Kidney (tissue), 14 donors: ENCODE measurements around the gene TAF6. TPM values are rescaled to one million over a fixed set of nuclear protein-coding genes. Genes with fewer than 3 reads are reported as not detected.

Experiments
- DNase-seq, 5 donors: peaks; one replicate each; pipeline ENCODE4 v3.0.0-alpha.2; 2013 to 2020
- FAIRE-seq: peaks from 2 replicates; lab custom pipeline; 2012; peaks lifted over from hg19 to GRCh38; lab: Jason Lieb, UNC
- H3K27ac ChIP-seq, 2 donors: one replicate each; pipeline ENCODE4 v1.7.0; 2013; ENCODE audit warnings: low read depth in 2 of 2, low read length in 2 of 2, inconsistent platforms in 1 of 2
- H3K27me3 ChIP-seq: one replicate; pipeline ENCODE4 v1.7.1; 2013; ENCODE audit warnings: low read length, inconsistent platforms; ENCODE audit not compliant: control insufficient read depth, insufficient read depth
- H3K36me3 ChIP-seq, 3 donors: one replicate each; pipeline versions ENCODE4 v1.7.0 to v1.7.1; 2013; ENCODE audit warnings: low read length in 3 of 3, control low read depth in 1 of 3, inconsistent platforms in 1 of 3; ENCODE audit not compliant: insufficient read depth in 3 of 3, control insufficient read depth in 2 of 3
- H3K4me1 ChIP-seq, 3 donors: one replicate each; pipeline versions ENCODE4 v1.7.0 to v1.7.1; 2013; ENCODE audit warnings: low read length in 3 of 3, inconsistent platforms in 1 of 3, low read depth in 1 of 3; ENCODE audit not compliant: control insufficient read depth in 2 of 3, insufficient read depth in 2 of 3
- H3K4me3 ChIP-seq, 3 donors: one replicate each; pipeline versions ENCODE4 v1.7.0 to v1.8.1; 2013; ENCODE audit warnings: low read length in 3 of 3, control low read depth in 1 of 3, inconsistent platforms in 1 of 3
- H3K9ac ChIP-seq, 3 donors: one replicate each; pipeline versions ENCODE4 v1.7.0 to v1.7.1; 2013; ENCODE audit warnings: low read length in 3 of 3, control low read depth in 1 of 3, inconsistent platforms in 1 of 3
- H3K9me3 ChIP-seq, 3 donors: one replicate each; pipeline versions ENCODE4 v1.7.0 to v1.7.1; 2013; ENCODE audit warnings: low read length in 3 of 3, control low read depth in 1 of 3, inconsistent platforms in 1 of 3; ENCODE audit not compliant: control insufficient read depth in 2 of 3, insufficient read depth in 1 of 3
- CTCF ChIP-seq: IDR thresholded peaks from 3 replicates; pipeline ENCODE4 v1.5.1; 2012; ENCODE audit warnings: mild to moderate bottlenecking, moderate library complexity, borderline replicate concordance; ENCODE audit not compliant: insufficient read depth; ENCODE audit errors: extremely low read depth
- intact Hi-C: fragments of 100-400 bp; cut with DNase I; formaldehyde crosslinking; loops from one replicate; pipeline ENCODE4 v1.11.1; 2022
- polyA plus RNA-seq: library from polyadenylated mRNA; stranded (reverse); fragments of 350-450 nt; fragmentation: Illumina TruSeq; extraction: RNeasy Lipid Tissue Mini Kit (QIAGEN cat#74804); gene quantifications from one replicate; pipeline ENCODE4 v1.2.3, GENCODE V29; 2014; ENCODE audit warnings: low read depth, low replicate concordance; ENCODE audit not compliant: insufficient read depth
- total RNA-seq: library from RNA; stranded (reverse); fragmentation: NEBNext Ultra II Directional; extraction: Animal tissue kit (Norgen Biotek cat#: 25700); gene quantifications from one replicate; pipeline ENCODE4 v1.2.1, GENCODE V29; 2021
- donor health status: control.
- donor health status: control.
- donor health status: control.
- donor health status: control.
- donor health status: control.
- donor health status: DM: yes; HTN: yes; CAD: no.
- donor health status: Normal renal cell carcinoma (clear cell type).

TAF6 gene
- total and polyA plus RNA-seq, 2 donors from 2014 or later: 41.3 to 62.7 TPM

DNA sequence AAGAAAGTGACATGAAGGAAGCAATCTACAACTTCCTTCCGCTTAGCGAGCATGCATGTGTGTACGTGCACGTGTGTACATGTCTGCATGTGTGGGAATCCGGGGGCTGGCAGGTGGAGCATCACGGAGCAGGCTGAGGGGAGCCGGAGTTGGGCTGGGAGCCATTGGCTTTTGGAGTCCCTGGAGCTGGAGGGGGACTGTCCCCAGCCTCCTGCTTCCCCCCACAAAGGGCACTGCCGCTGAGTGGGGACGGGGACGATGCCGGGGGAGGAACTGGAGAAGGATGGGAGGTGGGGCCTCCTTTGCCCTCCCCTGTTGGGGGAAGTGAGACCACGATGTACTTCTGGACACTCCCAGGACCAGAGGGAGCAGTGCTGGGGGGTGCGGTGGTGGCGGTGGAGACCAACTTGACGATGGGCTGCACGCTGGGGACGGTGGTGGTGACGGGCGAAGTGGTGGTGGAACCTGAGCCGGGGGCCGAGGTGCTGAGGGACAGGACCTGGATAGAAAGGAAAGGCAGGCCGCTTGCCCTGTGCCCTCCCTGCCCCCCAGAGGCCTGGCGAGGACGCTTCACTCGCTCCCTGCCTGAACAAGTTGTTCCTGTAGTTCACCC is 11.9 kb downstream of the TAF6 start:
- Histone ChIP-seq H3K9ac (no peak overlapping the region), H3K27me3 (no peaks in the 10 kb centered on the region), H3K4me1 (no peaks in the 10 kb centered on the region), H3K9me3 (no peaks in the 10 kb centered on the region), H3K4me3 (no peak overlapping the region), H3K27ac (no peak overlapping the region), H3K36me3 (peaks cover 0 to 20% (median 7%) of the 10 kb centered on the region in 3 donors)
- FAIRE-seq (no peak), DNase-seq (peak in 1 of 5 donors; percentile 78)
- intact Hi-C loops: no loop called here
- no peak for TF ChIP-seq CTCF

DNA sequence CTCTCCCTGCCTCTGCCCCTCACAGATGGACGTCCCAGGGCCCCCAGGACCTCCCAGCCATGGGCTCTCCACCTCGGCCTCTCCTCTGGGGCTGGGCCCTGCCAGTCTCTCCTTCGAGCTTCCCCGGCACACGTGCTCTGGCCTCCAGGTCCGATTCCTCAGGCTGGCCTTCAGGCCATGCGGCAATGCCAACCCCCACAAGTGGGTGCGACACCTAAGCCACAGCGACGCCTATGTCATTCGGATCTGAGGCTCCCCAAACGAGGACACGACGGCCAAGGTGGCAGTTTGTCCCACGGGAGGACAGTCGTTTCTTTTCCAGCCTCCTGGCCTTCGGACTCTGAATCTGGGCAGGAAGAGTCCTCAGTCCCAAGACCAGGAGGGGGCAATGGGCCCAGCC is 12.5 kb downstream of the TAF6 start:
- no peaks in the 10 kb centered on the region for H3K27me3 ChIP-seq
- FAIRE-seq (no peak), DNase-seq (peak in 1 of 5 donors; percentile 65)
- no peak for TF ChIP-seq CTCF
- H3K9ac ChIP-seq: no peak overlapping the region
- intact Hi-C loops: no loop called here
- no peak overlapping the region for H3K27ac ChIP-seq
- H3K9me3 ChIP-seq: no peaks in the 10 kb centered on the region
- H3K36me3 ChIP-seq: peaks cover 0 to 20% (median 7%) of the 10 kb centered on the region in 3 donors
- H3K4me1 ChIP-seq: no peaks in the 10 kb centered on the region
- H3K4me3 ChIP-seq: no peak overlapping the region

DNA sequence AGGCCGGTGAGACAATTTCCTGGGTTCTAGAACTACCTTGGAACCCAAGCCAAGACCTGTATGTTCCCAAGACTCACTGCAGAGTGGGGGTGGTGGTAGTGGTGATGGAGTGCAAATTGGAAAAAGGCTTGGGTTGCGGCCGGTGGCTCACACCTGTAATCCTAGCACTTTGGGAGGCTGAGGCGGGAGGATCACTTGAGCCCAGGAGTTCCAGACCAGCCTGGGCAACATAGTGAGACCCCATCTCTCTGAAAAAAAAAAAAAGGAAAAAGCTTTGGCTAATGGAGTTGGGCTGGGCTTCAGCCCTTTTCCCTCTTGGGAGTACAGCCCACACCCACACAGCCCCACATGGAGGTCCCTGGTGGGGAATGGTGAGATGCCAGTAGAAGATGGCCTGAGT is 13.6 kb downstream of the TAF6 start:
- intact Hi-C loops: no loop called here
- no peak for TF ChIP-seq CTCF
- Histone ChIP-seq H3K9me3 (no peaks in the 10 kb centered on the region), H3K36me3 (peaks cover 0 to 20% (median 2%) of the 10 kb centered on the region in 3 donors), H3K4me1 (no peaks in the 10 kb centered on the region), H3K27ac (no peak overlapping the region), H3K27me3 (no peaks in the 10 kb centered on the region), H3K4me3 (no peak overlapping the region), H3K9ac (no peak overlapping the region)
- DNase-seq: no peak
- FAIRE-seq: no peak
